ENCODE results near the gene CHST7. TPM values are rescaled to one million over a fixed set of nuclear protein-coding genes. Genes with fewer than 3 reads are reported as not detected.

The CHST7 gene
- total RNA-seq, 1 donor from 2014 or later = 64.6 TPM

- Histone ChIP-seq H3K4me3 (peak overlapping the region in 1 of 2 donors; percentile 15), H3K9me3 (no peaks in the 10 kb centered on the region), H3K27ac (peak overlapping the region; percentile 63 to 67), H3K4me1 (peaks cover 0 to 17% of the 10 kb centered on the region in 2 donors), H3K36me3 (no peaks in the 10 kb centered on the region), H3K27me3 (no peaks in the 10 kb centered on the region)
- TF ChIP-seq, protein P1, sequence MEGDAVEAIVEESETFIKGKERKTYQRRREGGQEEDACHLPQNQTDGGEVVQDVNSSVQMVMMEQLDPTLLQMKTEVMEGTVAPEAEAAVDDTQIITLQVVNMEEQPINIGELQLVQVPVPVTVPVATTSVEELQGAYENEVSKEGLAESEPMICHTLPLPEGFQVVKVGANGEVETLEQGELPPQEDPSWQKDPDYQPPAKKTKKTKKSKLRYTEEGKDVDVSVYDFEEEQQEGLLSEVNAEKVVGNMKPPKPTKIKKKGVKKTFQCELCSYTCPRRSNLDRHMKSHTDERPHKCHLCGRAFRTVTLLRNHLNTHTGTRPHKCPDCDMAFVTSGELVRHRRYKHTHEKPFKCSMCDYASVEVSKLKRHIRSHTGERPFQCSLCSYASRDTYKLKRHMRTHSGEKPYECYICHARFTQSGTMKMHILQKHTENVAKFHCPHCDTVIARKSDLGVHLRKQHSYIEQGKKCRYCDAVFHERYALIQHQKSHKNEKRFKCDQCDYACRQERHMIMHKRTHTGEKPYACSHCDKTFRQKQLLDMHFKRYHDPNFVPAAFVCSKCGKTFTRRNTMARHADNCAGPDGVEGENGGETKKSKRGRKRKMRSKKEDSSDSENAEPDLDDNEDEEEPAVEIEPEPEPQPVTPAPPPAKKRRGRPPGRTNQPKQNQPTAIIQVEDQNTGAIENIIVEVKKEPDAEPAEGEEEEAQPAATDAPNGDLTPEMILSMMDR (IDR thresholded peaks at IDR 0.05) = no peak
- no peak for DNase-seq (ENCODE audit: low spot score in 2 of 2)
- intact Hi-C loops (cut with DNase I) = loop anchor here (2.0 kb wide), 1 partner anchor 38 kb away; the partner anchor contains the start of gene ZNF674
Measured at GRCh38 chrX:46582325-46582724, 8.8 kb downstream of the CHST7 start.

GRCh38 chrX:46582966-46583365, 9.4 kb downstream of the CHST7 start:
- TF ChIP-seq, protein P1 (IDR thresholded peaks at IDR 0.05) = no peak
- intact Hi-C loops (cut with DNase I) = loop anchor here (2.0 kb wide), 1 partner anchor 38 kb away; the partner anchor contains the start of gene ZNF674
- peak overlapping the region in 1 of 2 donors; percentile 15 for H3K4me3 ChIP-seq
- DNase-seq (ENCODE audit: low spot score in 2 of 2) = peak in 1 of 2 donors; percentile 66
- no peaks in the 10 kb centered on the region for H3K36me3 ChIP-seq
- H3K9me3 ChIP-seq = no peaks in the 10 kb centered on the region
- H3K27me3 ChIP-seq = no peaks in the 10 kb centered on the region
- H3K4me1 ChIP-seq = peaks cover 0 to 19% of the 10 kb centered on the region in 2 donors
- peak overlapping the region; percentile 63 to 67 for H3K27ac ChIP-seq

DNA sequence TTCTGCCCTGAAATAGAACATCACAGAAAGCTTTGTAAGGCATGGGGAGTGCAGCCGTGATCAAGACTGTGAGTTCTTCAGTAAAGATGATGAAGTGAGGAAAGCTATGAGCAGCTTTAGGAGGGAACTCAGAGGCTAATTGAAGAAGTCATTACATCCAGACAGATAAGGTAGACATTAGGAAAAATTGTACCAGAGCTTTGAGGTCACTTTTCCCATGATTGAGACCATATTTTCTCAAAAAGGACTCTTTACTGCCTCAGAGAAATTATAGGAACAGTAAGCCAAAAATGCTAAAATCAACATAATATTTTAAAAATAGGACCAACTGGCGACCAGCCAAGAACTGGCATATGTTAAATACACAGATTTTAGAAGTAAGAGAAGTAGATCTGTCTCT, 11.2 kb downstream of the CHST7 start:
- peaks cover 3 to 25% of the 10 kb centered on the region in 2 donors for H3K4me1 ChIP-seq
- no peak overlapping the region for H3K4me3 ChIP-seq
- no peak for DNase-seq (ENCODE audit: low spot score in 2 of 2)
- no peaks in the 10 kb centered on the region for H3K36me3 ChIP-seq
- intact Hi-C loops (cut with DNase I) = no loop called here
- TF ChIP-seq, protein P1 (IDR thresholded peaks at IDR 0.05) = no peak
- no peaks in the 10 kb centered on the region for H3K27me3 ChIP-seq
- peak overlapping the region; percentile 34 to 67 for H3K27ac ChIP-seq
- no peaks in the 10 kb centered on the region for H3K9me3 ChIP-seq

- no peak for DNase-seq (ENCODE audit: low spot score in 2 of 2)
- Histone ChIP-seq H3K36me3 (no peaks in the 10 kb centered on the region), H3K9me3 (no peaks in the 10 kb centered on the region), H3K27me3 (no peaks in the 10 kb centered on the region), H3K27ac (peak overlapping the region; percentile 60 to 64), H3K4me3 (peak overlapping the region in 1 of 2 donors; percentile 6), H3K4me1 (peaks cover 3 to 28% of the 10 kb centered on the region in 2 donors)
- TF ChIP-seq, protein P1 (IDR thresholded peaks at IDR 0.05) = no peak
- intact Hi-C loops (cut with DNase I) = no loop called here
Measured at GRCh38 chrX:46587158-46587557, 13.6 kb downstream of the CHST7 start.

- Histone ChIP-seq H3K4me1 (peaks cover 3 to 25% of the 10 kb centered on the region in 2 donors), H3K36me3 (no peaks in the 10 kb centered on the region), H3K9me3 (no peaks in the 10 kb centered on the region), H3K4me3 (peak overlapping the region in 1 of 2 donors; percentile 6), H3K27me3 (no peaks in the 10 kb centered on the region), H3K27ac (peak overlapping the region; percentile 60 to 64)
- intact Hi-C loops (cut with DNase I) = loop anchor here (2.0 kb wide), 1 partner anchor 13 kb away; no protein-coding TSS in a partner anchor
- TF ChIP-seq, protein P1 (IDR thresholded peaks at IDR 0.05) = no peak
- no peak for DNase-seq (ENCODE audit: low spot score in 2 of 2)
Measured at GRCh38 chrX:46587753-46588171, 14.2 kb downstream of the CHST7 start.

All from ascending aorta (tissue), 2 donors.